ENCODE data around the gene CLCN1. TPM values are rescaled to one million over a fixed set of nuclear protein-coding genes. Genes with fewer than 3 reads are reported as not detected.

CLCN1 gene
- total RNA-seq, 1 donor from 2014 or later: not detected

GRCh38 chr7:143351574-143351973 lies 35.7 kb downstream of the CLCN1 start:
- Mint-ChIP-seq H3K36me3 (ENCODE audit: unreplicated experiment) (peaks cover 7% of the 10 kb centered on the region), H3K9me3 (ENCODE audit: unreplicated experiment) (no peaks in the 10 kb centered on the region), H3K4me3 (ENCODE audit: unreplicated experiment) (no peak overlapping the region), H3K27ac (ENCODE audit: unreplicated experiment) (no peak overlapping the region), H3K27me3 (ENCODE audit: unreplicated experiment) (peaks cover 47% of the 10 kb centered on the region), H3K4me1 (ENCODE audit: unreplicated experiment) (peaks cover 3% of the 10 kb centered on the region)
- TF ChIP-seq CTCF (IDR thresholded peaks at IDR 0.05): no peak
- no peak for DNase-seq (ENCODE audit: extremely low spot score, unreplicated experiment)

DNA sequence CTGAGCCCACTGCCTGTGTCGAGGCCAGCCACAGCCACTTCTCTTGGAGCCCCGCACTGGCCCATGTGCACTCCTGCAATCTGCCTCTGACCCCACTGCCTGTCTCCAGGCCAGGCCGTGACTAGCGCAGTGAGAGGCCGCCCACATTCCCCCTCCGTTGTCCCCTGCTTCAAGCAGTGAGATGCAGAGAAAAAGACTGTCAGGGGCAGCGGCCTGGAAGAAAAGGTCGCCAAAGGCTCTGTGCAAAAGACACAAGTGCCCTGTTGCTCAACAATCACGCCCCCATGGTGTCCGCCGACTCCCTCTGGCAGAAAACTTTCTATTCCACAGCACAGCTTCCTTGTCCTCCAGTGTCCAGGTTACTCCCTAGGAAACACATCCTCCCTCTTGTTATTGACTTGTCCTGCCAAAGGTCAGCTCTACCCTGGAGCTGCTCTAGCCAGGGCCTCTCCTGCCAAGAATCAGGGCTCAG lies 36.7 kb downstream of the CLCN1 start:
- Mint-ChIP-seq H3K4me3 (ENCODE audit: unreplicated experiment) (no peak overlapping the region), H3K4me1 (ENCODE audit: unreplicated experiment) (peaks cover 3% of the 10 kb centered on the region), H3K36me3 (ENCODE audit: unreplicated experiment) (peaks cover 9% of the 10 kb centered on the region), H3K27me3 (ENCODE audit: unreplicated experiment) (peaks cover 39% of the 10 kb centered on the region), H3K27ac (ENCODE audit: unreplicated experiment) (no peak overlapping the region), H3K9me3 (ENCODE audit: unreplicated experiment) (no peaks in the 10 kb centered on the region)
- no peak for TF ChIP-seq CTCF (IDR thresholded peaks at IDR 0.05)
- no peak for DNase-seq (ENCODE audit: extremely low spot score, unreplicated experiment)

DNA sequence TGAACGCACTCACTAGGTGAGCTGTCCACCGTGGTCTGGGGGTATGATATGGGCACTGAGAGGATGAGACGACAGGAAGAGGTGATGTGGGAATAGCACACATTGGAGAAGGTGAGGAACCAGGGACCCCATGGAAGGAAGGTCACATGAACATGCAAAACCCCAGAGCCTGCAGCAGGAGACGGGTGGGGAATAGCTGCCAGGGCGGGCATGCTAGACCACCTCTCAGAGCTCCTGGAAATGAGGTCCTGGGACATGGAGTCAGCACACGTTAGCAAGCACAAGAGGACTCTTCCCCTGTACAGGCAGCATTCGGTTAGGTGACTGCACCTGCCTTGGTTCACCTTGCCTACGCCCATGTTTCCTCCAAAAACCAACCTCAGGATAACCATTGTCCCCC lies 38.5 kb downstream of the CLCN1 start:
- Mint-ChIP-seq H3K36me3 (ENCODE audit: unreplicated experiment) (peaks cover 17% of the 10 kb centered on the region), H3K27ac (ENCODE audit: unreplicated experiment) (no peak overlapping the region), H3K9me3 (ENCODE audit: unreplicated experiment) (no peaks in the 10 kb centered on the region), H3K4me1 (ENCODE audit: unreplicated experiment) (peaks cover 3% of the 10 kb centered on the region), H3K27me3 (ENCODE audit: unreplicated experiment) (peaks cover 21% of the 10 kb centered on the region), H3K4me3 (ENCODE audit: unreplicated experiment) (no peak overlapping the region)
- no peak for DNase-seq (ENCODE audit: extremely low spot score, unreplicated experiment)
- no peak for TF ChIP-seq CTCF (IDR thresholded peaks at IDR 0.05)

GRCh38 chr7:143354965-143355364 lies 39.1 kb downstream of the CLCN1 start:
- Mint-ChIP-seq H3K36me3 (ENCODE audit: unreplicated experiment) (peaks cover 18% of the 10 kb centered on the region), H3K27ac (ENCODE audit: unreplicated experiment) (no peak overlapping the region), H3K27me3 (ENCODE audit: unreplicated experiment) (peaks cover 15% of the 10 kb centered on the region), H3K4me3 (ENCODE audit: unreplicated experiment) (no peak overlapping the region), H3K9me3 (ENCODE audit: unreplicated experiment) (no peaks in the 10 kb centered on the region), H3K4me1 (ENCODE audit: unreplicated experiment) (peaks cover 3% of the 10 kb centered on the region)
- TF ChIP-seq CTCF (IDR thresholded peaks at IDR 0.05): no peak
- DNase-seq (ENCODE audit: extremely low spot score, unreplicated experiment): no peak

DNA sequence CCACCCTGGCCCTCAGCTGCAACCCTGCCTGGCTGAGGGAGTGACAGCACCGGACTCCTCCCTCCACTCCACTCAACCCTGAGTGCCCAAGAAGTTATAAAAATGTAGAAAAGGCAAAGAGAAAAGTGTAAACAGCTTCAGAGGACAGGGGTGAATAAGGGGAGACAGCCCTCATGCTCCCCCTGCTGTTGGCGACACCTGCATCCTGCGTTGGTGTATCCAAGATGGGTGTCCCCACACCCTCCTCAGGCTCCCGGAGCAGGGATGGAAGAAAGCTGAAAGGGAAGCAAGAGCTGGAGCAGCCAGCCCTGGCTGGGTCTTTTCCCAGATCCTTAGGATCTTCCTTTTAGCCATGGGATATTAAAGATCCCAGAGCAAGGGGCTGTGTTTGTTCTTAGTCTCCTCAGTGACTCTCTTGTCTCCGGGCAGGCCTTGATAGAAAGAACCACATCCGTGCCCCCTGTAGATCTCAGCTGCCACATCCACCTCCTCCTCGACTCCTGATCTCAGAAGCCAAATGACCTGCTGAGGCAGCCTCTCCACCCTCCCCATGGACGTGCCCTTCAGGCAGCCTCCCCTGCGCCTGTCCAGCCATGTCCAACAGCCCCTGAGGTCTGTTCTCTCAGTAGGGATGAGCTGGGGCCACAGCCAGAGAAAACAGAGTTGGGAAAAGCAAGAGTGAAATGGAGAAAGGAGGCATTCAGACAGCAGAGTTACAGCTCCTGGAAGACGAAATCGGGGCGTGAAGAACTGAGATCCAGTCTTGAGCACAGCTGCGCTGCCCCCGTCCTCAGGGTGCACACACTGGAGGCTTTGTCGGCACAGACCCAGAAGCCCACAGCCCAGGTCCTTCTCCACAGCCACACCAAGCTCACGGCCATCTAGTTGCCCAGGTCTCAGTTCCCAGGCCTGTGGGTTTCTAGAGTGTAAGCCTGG lies 39.8 kb downstream of the CLCN1 start:
- DNase-seq (ENCODE audit: extremely low spot score, unreplicated experiment): no peak
- peaks cover 8% of the 10 kb centered on the region for H3K4me1 Mint-ChIP-seq (ENCODE audit: unreplicated experiment)
- peaks cover 18% of the 10 kb centered on the region for H3K36me3 Mint-ChIP-seq (ENCODE audit: unreplicated experiment)
- no peaks in the 10 kb centered on the region for H3K9me3 Mint-ChIP-seq (ENCODE audit: unreplicated experiment)
- no peak overlapping the region for H3K4me3 Mint-ChIP-seq (ENCODE audit: unreplicated experiment)
- no peak for TF ChIP-seq CTCF (IDR thresholded peaks at IDR 0.05)
- peaks cover 16% of the 10 kb centered on the region for H3K27me3 Mint-ChIP-seq (ENCODE audit: unreplicated experiment)
- peak overlapping the region; percentile 61 for H3K27ac Mint-ChIP-seq (ENCODE audit: unreplicated experiment)
